GM12878 (cell line): ENCODE data around the gene BEND7. TPM values are rescaled to one million over a fixed set of nuclear protein-coding genes. Genes with fewer than 3 reads are reported as not detected.

Experiments used
- ATAC-seq: fragments of 200-7000 bp; cut with Tn5 transposase; 3 replicates; pipeline ENCODE4 v1.9.1; 2020; ENCODE audit warnings: mild to moderate bottlenecking, moderate library complexity
- BruUV-seq: library from RNA; stranded (reverse); fragments of 400-500 nt; replicated peaks from 2 replicates; lab custom pipeline; 2021; lab: Mats Ljungman, UMichigan
- CTCF ChIA-PET: fragments of 300-600 bp; sonication (Branson Sonifier 250); formaldehyde crosslinking; extraction: SDS; loops from one replicate; lab custom pipeline; 2021; ENCODE audit warnings: inconsistent platforms; lab: Yijun Ruan, JAX
- POLR2A ChIA-PET: fragments of 350-600 bp; formaldehyde crosslinking; extraction: SDS; loops from one replicate; lab custom pipeline; 2021; ENCODE audit warnings: inconsistent platforms; lab: Charles Lee
- RAD21 ChIA-PET: fragments of 300-600 bp; sonication (Branson Sonifier 250); formaldehyde crosslinking; loops from one replicate; lab custom pipeline; 2023; ENCODE audit warnings: antibody characterized with exemption; ENCODE audit not compliant: unreplicated experiment; lab: Charles Lee
- SMC1A ChIA-PET: fragments of 300-600 bp; sonication (Branson Sonifier 250); formaldehyde crosslinking; loops from one replicate; lab custom pipeline; 2023; ENCODE audit not compliant: unreplicated experiment, uncharacterized antibody; lab: Charles Lee
- DNase-seq: peaks from one replicate; pipeline ENCODE4 v3.0.0-alpha.2; 2011; ENCODE audit warnings: low read depth, low spot score
- FAIRE-seq: peaks from 3 replicates; lab custom pipeline; 2011; peaks lifted over from hg19 to GRCh38; lab: Jason Lieb, UNC
- H2AFZ ChIP-seq: 2 replicates; pipeline ENCODE4 v1.6.0; 2011; ENCODE audit warnings: low read depth, low read length, control low read depth; ENCODE audit not compliant: control insufficient read depth
- H3K27ac ChIP-seq: 2 replicates; pipeline ENCODE4 v1.5.1; 2011; ENCODE audit warnings: control low read depth; ENCODE audit not compliant: control insufficient read depth, insufficient read depth
- H3K27me3 ChIP-seq, 2 experiments: replicated peaks in 1 of 2; 2 replicates each; pipeline versions ENCODE4 v1.6.0 to v1.6.1; 2011; ENCODE audit warnings: low read length in 1 of 2; ENCODE audit not compliant: control insufficient read depth in 2 of 2, insufficient read depth in 2 of 2
- H3K36me3 ChIP-seq, 2 experiments: 2 replicates each; pipeline ENCODE4 v1.5.1; 2011; ENCODE audit warnings: low read length in 1 of 2; ENCODE audit not compliant: control insufficient read depth in 2 of 2, insufficient read depth in 2 of 2
- H3K4me1 ChIP-seq: 2 replicates; pipeline ENCODE4 v1.6.1; 2011; ENCODE audit warnings: mild to moderate bottlenecking, low read length, moderate library complexity, mixed read lengths; ENCODE audit not compliant: control insufficient read depth, insufficient read depth
- H3K4me2 ChIP-seq: 2 replicates; pipeline ENCODE4 v1.6.0; 2011; ENCODE audit warnings: control low read depth; ENCODE audit not compliant: control insufficient read depth, insufficient read depth
- H3K4me3 ChIP-seq: fragments of 200-600 bp; sonication (generic); 2 replicates; pipeline ENCODE4 v1.5.1; 2016
- H3K79me2 ChIP-seq: 2 replicates; pipeline ENCODE4 v1.6.0; 2011; ENCODE audit warnings: low read length; ENCODE audit not compliant: control insufficient read depth, insufficient read depth
- H3K9ac ChIP-seq: 2 replicates; pipeline ENCODE4 v1.8.0; 2011; ENCODE audit warnings: low read length, control low read depth, mixed read lengths; ENCODE audit not compliant: control insufficient read depth, insufficient read depth
- H3K9me3 ChIP-seq: replicated peaks from 3 replicates; pipeline ENCODE4 v1.5.1; 2011; ENCODE audit warnings: mild to moderate bottlenecking, low read length; ENCODE audit not compliant: control insufficient read depth, insufficient read depth
- H4K20me1 ChIP-seq: 2 replicates; pipeline ENCODE4 v1.6.0; 2011; ENCODE audit not compliant: control insufficient read depth, insufficient read depth
- TCF3 ChIP-seq: IDR thresholded peaks from 2 replicates; pipeline ENCODE4 v1.6.1; 2012; ENCODE audit warnings: low read depth, mild to moderate bottlenecking, low read length, borderline replicate concordance; ENCODE audit not compliant: insufficient read depth
- WGBS: methylation state at CpG from one replicate; pipeline ENCODE4 v1.1.6; 2016; ENCODE audit warnings: low lambda C conversion rate; ENCODE audit not compliant: insufficient replicate concordance, insufficient coverage; ENCODE audit errors: missing lambda C conversion rate; 5-methylcytosine and 5-hydroxymethylcytosine counted together
- in situ Hi-C: fragments of 300-500 bp; cut with MboI; formaldehyde crosslinking; loops from 9 replicates; pipeline ENCODE4 v1.14.3; 2018; ENCODE audit warnings: mixed read lengths
- intact Hi-C: fragments of 100-400 bp; cut with micrococcal nuclease; formaldehyde crosslinking; loops from one replicate; pipeline ENCODE4 v1.14.2; 2022; ENCODE audit not compliant: unreplicated experiment
- polyA plus RNA-seq, 11 experiments: library from polyadenylated mRNA; depleted of rRNA in 4 of 11; unstranded in 6 of 11; stranded (reverse) in 5 of 11; fragments of >200 nt; fragmentation: Nextera tagmentation in 4 of 11; fragmentation: Illumina TruSeq in 1 of 11; extraction: Ambion mirVana in 4 of 11; extraction: Trizol in 1 of 11; gene quantifications; 1 replicate in 1 of 11; 2 replicates in 10 of 11; pipeline versions ENCODE4 v1.2.1 to v1.2.3, GENCODE V29; 2011 to 2016; ENCODE audit warnings: inconsistent platforms in 2 of 11, missing spikeins in 2 of 11, low read depth in 1 of 11
- total RNA-seq, 4 experiments: library from RNA; depleted of rRNA in 3 of 4; stranded (reverse); fragments of >200 nt in 3 of 4; fragmentation: Illumina TruSeq in 1 of 4; extraction: Trizol in 1 of 4; gene quantifications; 2 replicates each; pipeline versions ENCODE4 v1.2.1 to v1.2.3, GENCODE V29; 2013 to 2021
- TF ChIP-seq, protein P1 (sequence below): IDR thresholded peaks from 2 replicates; pipeline ENCODE4 v1.6.1; 2011; ENCODE audit warnings: borderline replicate concordance, low read depth, mild to moderate bottlenecking, moderate library complexity, low read length; ENCODE audit not compliant: insufficient read depth, poor library complexity, severe bottlenecking
- TF ChIP-seq, protein P2 (sequence below): IDR thresholded peaks from 2 replicates; pipeline ENCODE4 v1.6.1; 2012; ENCODE audit warnings: low read length, inconsistent platforms
- TF ChIP-seq, protein P3 (sequence below): fragments of 450-650 bp; formaldehyde crosslinking; IDR thresholded peaks from 2 replicates; pipeline ENCODE4 v1.5.0; 2022; ENCODE audit warnings: mild to moderate bottlenecking, missing genetic modification characterization

The BEND7 gene
- total and polyA plus RNA-seq, 10 of the 15 experiments (the other 5 are each of a cell fraction or from before 2014, with no cell fraction given) = not detected

DNA sequence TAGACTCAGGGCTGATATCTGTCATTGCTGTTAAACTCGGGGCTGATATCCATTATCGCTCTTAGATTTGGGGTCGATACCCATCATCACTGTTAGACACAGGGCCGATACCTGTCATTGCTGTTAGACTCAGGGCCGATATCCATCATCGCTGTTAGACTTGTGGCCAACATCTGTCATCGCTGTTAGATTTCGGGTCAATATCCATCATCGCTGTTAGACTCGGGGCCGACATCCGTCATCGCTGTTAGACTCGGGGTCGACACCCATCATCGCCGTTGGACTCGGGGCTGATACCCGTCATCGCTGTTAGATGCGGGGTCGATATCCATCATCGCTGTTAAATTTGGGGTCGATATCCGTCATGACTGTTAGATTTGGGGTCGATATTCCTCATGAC is 54.8 kb downstream of the BEND7 start:
- 88% methylated on average over 26 of the region's 26 CpGs for WGBS
- ATAC-seq (no peak), DNase-seq (no peak), FAIRE-seq (no peak)
- ChIA-PET RAD21 (no interaction called here), CTCF (no interaction called here), SMC1A (no interaction called here), POLR2A (no interaction called here)
- no peaks in the 10 kb centered on the region for H3K4me1 ChIP-seq
- TF ChIP-seq, protein P1, sequence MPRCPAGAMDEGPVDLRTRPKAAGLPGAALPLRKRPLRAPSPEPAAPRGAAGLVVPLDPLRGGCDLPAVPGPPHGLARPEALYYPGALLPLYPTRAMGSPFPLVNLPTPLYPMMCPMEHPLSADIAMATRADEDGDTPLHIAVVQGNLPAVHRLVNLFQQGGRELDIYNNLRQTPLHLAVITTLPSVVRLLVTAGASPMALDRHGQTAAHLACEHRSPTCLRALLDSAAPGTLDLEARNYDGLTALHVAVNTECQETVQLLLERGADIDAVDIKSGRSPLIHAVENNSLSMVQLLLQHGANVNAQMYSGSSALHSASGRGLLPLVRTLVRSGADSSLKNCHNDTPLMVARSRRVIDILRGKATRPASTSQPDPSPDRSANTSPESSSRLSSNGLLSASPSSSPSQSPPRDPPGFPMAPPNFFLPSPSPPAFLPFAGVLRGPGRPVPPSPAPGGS = peak; percentile 63
- TF ChIP-seq, protein P2, sequence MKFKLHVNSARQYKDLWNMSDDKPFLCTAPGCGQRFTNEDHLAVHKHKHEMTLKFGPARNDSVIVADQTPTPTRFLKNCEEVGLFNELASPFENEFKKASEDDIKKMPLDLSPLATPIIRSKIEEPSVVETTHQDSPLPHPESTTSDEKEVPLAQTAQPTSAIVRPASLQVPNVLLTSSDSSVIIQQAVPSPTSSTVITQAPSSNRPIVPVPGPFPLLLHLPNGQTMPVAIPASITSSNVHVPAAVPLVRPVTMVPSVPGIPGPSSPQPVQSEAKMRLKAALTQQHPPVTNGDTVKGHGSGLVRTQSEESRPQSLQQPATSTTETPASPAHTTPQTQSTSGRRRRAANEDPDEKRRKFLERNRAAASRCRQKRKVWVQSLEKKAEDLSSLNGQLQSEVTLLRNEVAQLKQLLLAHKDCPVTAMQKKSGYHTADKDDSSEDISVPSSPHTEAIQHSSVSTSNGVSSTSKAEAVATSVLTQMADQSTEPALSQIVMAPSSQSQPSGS = no peak
- no peaks in the 10 kb centered on the region for H3K9me3 ChIP-seq
- no peak overlapping the region for H3K4me3 ChIP-seq
- H3K27ac ChIP-seq = no peak overlapping the region
- no TSS peak for BruUV-seq
- H3K36me3 ChIP-seq = no peaks in the 10 kb centered on the region
- H3K27me3 ChIP-seq = no peaks in the 10 kb centered on the region
- in situ Hi-C loops = no loop called here
- no peak overlapping the region for H2AFZ ChIP-seq
- no peak overlapping the region for H3K9ac ChIP-seq
- intact Hi-C loops = no loop called here
- no peaks in the 10 kb centered on the region for H3K79me2 ChIP-seq
- H4K20me1 ChIP-seq = no peaks in the 10 kb centered on the region
- H3K4me2 ChIP-seq = no peak overlapping the region

DNA sequence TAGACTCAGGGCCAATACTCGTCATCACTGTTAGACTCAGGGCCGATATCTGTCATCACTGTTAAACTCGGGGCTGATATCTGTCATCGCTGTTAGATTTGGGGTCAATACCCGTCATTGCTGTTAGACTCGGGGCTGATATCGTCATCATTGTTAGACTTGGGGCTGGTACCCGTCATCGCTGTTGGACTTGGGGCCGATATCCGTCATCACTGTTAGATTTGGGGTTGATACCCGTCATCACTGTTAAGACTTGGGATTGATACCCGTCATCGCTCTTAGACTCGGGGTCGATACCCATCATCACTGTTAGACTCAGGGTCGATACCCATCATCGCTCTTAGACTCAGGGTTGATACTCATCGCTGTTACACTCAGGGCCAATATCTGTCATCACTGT is 56.5 kb downstream of the BEND7 start:
- no peak overlapping the region for H3K9ac ChIP-seq
- no peak overlapping the region for H3K4me3 ChIP-seq
- H3K27ac ChIP-seq = no peak overlapping the region
- no peaks in the 10 kb centered on the region for H3K9me3 ChIP-seq
- H3K79me2 ChIP-seq = no peaks in the 10 kb centered on the region
- TF ChIP-seq, protein P1 = peak; percentile 45
- TF ChIP-seq, protein P3, sequence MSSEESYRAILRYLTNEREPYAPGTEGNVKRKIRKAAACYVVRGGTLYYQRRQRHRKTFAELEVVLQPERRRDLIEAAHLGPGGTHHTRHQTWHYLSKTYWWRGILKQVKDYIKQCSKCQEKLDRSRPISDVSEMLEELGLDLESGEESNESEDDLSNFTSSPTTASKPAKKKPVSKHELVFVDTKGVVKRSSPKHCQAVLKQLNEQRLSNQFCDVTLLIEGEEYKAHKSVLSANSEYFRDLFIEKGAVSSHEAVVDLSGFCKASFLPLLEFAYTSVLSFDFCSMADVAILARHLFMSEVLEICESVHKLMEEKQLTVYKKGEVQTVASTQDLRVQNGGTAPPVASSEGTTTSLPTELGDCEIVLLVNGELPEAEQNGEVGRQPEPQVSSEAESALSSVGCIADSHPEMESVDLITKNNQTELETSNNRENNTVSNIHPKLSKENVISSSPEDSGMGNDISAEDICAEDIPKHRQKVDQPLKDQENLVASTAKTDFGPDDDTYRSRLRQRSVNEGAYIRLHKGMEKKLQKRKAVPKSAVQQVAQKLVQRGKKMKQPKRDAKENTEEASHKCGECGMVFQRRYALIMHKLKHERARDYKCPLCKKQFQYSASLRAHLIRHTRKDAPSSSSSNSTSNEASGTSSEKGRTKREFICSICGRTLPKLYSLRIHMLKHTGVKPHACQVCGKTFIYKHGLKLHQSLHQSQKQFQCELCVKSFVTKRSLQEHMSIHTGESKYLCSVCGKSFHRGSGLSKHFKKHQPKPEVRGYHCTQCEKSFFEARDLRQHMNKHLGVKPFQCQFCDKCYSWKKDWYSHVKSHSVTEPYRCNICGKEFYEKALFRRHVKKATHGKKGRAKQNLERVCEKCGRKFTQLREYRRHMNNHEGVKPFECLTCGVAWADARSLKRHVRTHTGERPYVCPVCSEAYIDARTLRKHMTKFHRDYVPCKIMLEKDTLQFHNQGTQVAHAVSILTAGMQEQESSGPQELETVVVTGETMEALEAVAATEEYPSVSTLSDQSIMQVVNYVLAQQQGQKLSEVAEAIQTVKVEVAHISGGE (CRISPR knock-in tag) = no peak
- 0 out of 2 replicates have a peak, but pooled peaks have one; percentile 7 for TF ChIP-seq TCF3
- CTCF ChIA-PET = no interaction called here
- intact Hi-C loops = no loop called here
- WGBS = 83% methylated on average over 19 of the region's 19 CpGs
- H3K4me2 ChIP-seq = no peak overlapping the region
- DNase-seq (no peak), FAIRE-seq (no peak), ATAC-seq (no peak)
- in situ Hi-C loops = no loop called here
- SMC1A ChIA-PET = no interaction called here
- BruUV-seq = no TSS peak
- no peaks in the 10 kb centered on the region for H3K36me3 ChIP-seq
- POLR2A ChIA-PET = no interaction called here
- RAD21 ChIA-PET = no interaction called here
- H3K27me3 ChIP-seq = no peaks in the 10 kb centered on the region; a peak in 1 of 4 replicates
- H2AFZ ChIP-seq = no peak overlapping the region
- no peaks in the 10 kb centered on the region for H3K4me1 ChIP-seq
- H4K20me1 ChIP-seq = no peaks in the 10 kb centered on the region
